PC-3 (cell line): ENCODE data around the gene SLC45A3. TPM values are rescaled to one million over a fixed set of nuclear protein-coding genes. Genes with fewer than 3 reads are reported as not detected.

ENCODE experiments used
- ATAC-seq: fragments of 200-7000 bp; cut with Tn5 transposase; 2 replicates; pipeline ENCODE4 v1.9.1; 2020; ENCODE audit warnings: mild to moderate bottlenecking, moderate library complexity
- BruUV-seq: library from RNA; stranded (reverse); fragments of 400-500 nt; replicated peaks from 2 replicates; lab custom pipeline; 2021; lab: Mats Ljungman, UMichigan
- CTCF ChIA-PET: fragments of 300-600 bp; sonication (Branson Sonifier 250); formaldehyde crosslinking; loops from one replicate; lab custom pipeline; 2022; ENCODE audit warnings: antibody characterized with exemption; lab: Charles Lee
- POLR2A ChIA-PET: fragments of 300-600 bp; sonication (Branson Sonifier 250); formaldehyde crosslinking; loops from one replicate; lab custom pipeline; 2022; ENCODE audit warnings: antibody characterized with exemption; ENCODE audit not compliant: unreplicated experiment; lab: Charles Lee
- DNase-seq: peaks from one replicate; pipeline ENCODE4 v3.0.0-alpha.2; 2015
- H2AFZ ChIP-seq: fragments of 300-600 bp; sonication (generic); 2 replicates; pipeline ENCODE4 v1.6.0; 2016; ENCODE audit warnings: antibody characterized with exemption, low read length
- H3F3A ChIP-seq: fragments of 300-600 bp; sonication (generic); one replicate; pipeline ENCODE4 v1.6.0; 2017; ENCODE audit warnings: antibody characterized with exemption, low read length, control low read depth, mild to moderate bottlenecking; ENCODE audit not compliant: unreplicated experiment
- H3K27ac ChIP-seq: fragments of 300-600 bp; sonication (generic); 2 replicates; pipeline ENCODE4 v1.5.1; 2016; ENCODE audit warnings: mild to moderate bottlenecking, low read length
- H3K27me3 ChIP-seq: fragments of 300-600 bp; sonication (generic); 2 replicates; pipeline ENCODE4 v1.6.1; 2016; ENCODE audit warnings: low read length, mixed read lengths
- H3K36me3 ChIP-seq: fragments of 300-600 bp; sonication (generic); 2 replicates; pipeline ENCODE4 v1.6.1; 2016; ENCODE audit warnings: low read depth, mixed run types, low read length, mixed read lengths
- H3K4me1 ChIP-seq: fragments of 300-600 bp; sonication (generic); 2 replicates; pipeline ENCODE4 v1.5.1; 2016; ENCODE audit warnings: low read length; ENCODE audit not compliant: insufficient read depth
- H3K4me2 ChIP-seq: fragments of 300-600 bp; sonication (generic); 2 replicates; pipeline ENCODE4 v1.6.0; 2016; ENCODE audit warnings: low read length
- H3K4me3 ChIP-seq: fragments of 300-600 bp; sonication (generic); 2 replicates; pipeline ENCODE4 v1.5.1; 2016; ENCODE audit warnings: mild to moderate bottlenecking, low read length, mixed read lengths
- H3K79me2 ChIP-seq: fragments of 300-600 bp; sonication (generic); 2 replicates; pipeline ENCODE4 v1.6.1; 2017; ENCODE audit warnings: low read length, mixed read lengths
- H3K9ac ChIP-seq: fragments of 300-600 bp; sonication (generic); 2 replicates; pipeline ENCODE4 v1.6.0; 2016; ENCODE audit warnings: mild to moderate bottlenecking, low read length
- H3K9me2 ChIP-seq: fragments of 300-600 bp; sonication (generic); replicated peaks from 2 replicates; pipeline ENCODE4 v1.6.1; 2016; ENCODE audit warnings: mixed run types, low read length, mixed read lengths
- H3K9me3 ChIP-seq: fragments of 300-600 bp; sonication (generic); 2 replicates; pipeline ENCODE4 v1.6.1; 2016; ENCODE audit warnings: low read length, mixed read lengths
- H4K20me1 ChIP-seq: fragments of 300-600 bp; sonication (generic); 2 replicates; pipeline ENCODE4 v1.6.1; 2016; ENCODE audit warnings: low read length, mixed read lengths
- EZH2 ChIP-seq: fragments of 300-600 bp; sonication (generic); IDR thresholded peaks from one replicate; pipeline ENCODE4 v1.6.1; 2017; ENCODE audit warnings: antibody characterized with exemption, mild to moderate bottlenecking, low read length; ENCODE audit not compliant: unreplicated experiment
- EZH2phosphoT487 ChIP-seq: fragments of 300-600 bp; sonication (generic); IDR thresholded peaks from 2 replicates; pipeline ENCODE4 v1.6.1; 2018; ENCODE audit warnings: mild to moderate bottlenecking, antibody characterized with exemption, low read length, borderline replicate concordance
- intact Hi-C: fragments of 100-400 bp; cut with micrococcal nuclease; formaldehyde crosslinking; loops from 2 replicates; pipeline ENCODE4 v1.9.0; 2023
- total RNA-seq: library from RNA; depleted of rRNA; stranded (reverse); fragments of >200 nt; gene quantifications from 2 replicates; pipeline ENCODE4 v1.2.3, GENCODE V29; 2014
- TF ChIP-seq, protein P1 (sequence below): fragments of 300-600 bp; sonication (generic); conservative IDR thresholded peaks from 2 replicates; pipeline ENCODE4 v1.5.1; 2017; ENCODE audit warnings: antibody characterized with exemption, low read depth, mild to moderate bottlenecking, low read length

The SLC45A3 gene
- total RNA-seq, 1 experiment from 2014 or later, result 33.2 TPM

DNA sequence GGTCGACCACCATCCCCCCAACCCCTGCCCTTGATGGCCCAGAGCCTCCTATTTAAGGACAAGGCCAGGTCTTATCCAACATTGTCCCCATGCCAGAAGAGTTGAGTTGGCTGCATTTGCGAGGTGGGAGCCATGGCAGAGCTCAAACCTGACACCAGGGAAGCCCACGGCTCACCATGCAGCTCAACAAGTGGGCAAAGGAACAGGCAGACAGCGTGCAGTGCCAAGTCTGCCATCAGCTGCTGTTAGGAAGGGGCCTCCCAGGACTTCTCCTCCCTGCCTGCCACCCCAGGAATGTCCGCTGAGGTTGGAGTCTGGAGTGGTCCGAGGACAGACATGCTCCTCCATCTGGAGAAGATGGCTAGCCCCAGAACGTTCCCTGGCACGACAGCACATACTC is 19.9 kb downstream of the SLC45A3 start:
- no peak overlapping the region for H3K4me3 ChIP-seq
- H4K20me1 ChIP-seq, result no peaks in the 10 kb centered on the region
- BruUV-seq, result no TSS peak
- H3K36me3 ChIP-seq, result peaks cover 8% of the 10 kb centered on the region; the same call in 1 of the 2 replicates
- ChIA-PET POLR2A (interaction anchor here (0.6 kb wide), 1 partner anchor 81 kb away, joined by 3 read pairs; no protein-coding TSS in a partner anchor), CTCF (interaction anchor here (1.1 to 3.1 kb wide), 5 partner anchors 12 to 317 kb away, joined by 3 to 70 read pairs (median 17); no protein-coding TSS in a partner anchor)
- H2AFZ ChIP-seq, result no peak overlapping the region
- no peaks in the 10 kb centered on the region for H3K27me3 ChIP-seq
- H3K79me2 ChIP-seq, result peaks cover 12% of the 10 kb centered on the region
- H3K9me3 ChIP-seq, result no peaks in the 10 kb centered on the region
- intact Hi-C loops, result no loop called here
- no peak overlapping the region for H3K27ac ChIP-seq
- no peaks in the 10 kb centered on the region for H3K9me2 ChIP-seq
- no peak overlapping the region for H3K9ac ChIP-seq
- TF ChIP-seq, protein P1, sequence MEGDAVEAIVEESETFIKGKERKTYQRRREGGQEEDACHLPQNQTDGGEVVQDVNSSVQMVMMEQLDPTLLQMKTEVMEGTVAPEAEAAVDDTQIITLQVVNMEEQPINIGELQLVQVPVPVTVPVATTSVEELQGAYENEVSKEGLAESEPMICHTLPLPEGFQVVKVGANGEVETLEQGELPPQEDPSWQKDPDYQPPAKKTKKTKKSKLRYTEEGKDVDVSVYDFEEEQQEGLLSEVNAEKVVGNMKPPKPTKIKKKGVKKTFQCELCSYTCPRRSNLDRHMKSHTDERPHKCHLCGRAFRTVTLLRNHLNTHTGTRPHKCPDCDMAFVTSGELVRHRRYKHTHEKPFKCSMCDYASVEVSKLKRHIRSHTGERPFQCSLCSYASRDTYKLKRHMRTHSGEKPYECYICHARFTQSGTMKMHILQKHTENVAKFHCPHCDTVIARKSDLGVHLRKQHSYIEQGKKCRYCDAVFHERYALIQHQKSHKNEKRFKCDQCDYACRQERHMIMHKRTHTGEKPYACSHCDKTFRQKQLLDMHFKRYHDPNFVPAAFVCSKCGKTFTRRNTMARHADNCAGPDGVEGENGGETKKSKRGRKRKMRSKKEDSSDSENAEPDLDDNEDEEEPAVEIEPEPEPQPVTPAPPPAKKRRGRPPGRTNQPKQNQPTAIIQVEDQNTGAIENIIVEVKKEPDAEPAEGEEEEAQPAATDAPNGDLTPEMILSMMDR, result no peak
- TF ChIP-seq EZH2 (no peak), EZH2phosphoT487 (no peak)
- DNase-seq (no peak), ATAC-seq (no peak)
- no peaks in the 10 kb centered on the region for H3F3A ChIP-seq
- H3K4me1 ChIP-seq, result peaks cover 21% of the 10 kb centered on the region
- no peak overlapping the region for H3K4me2 ChIP-seq

DNA sequence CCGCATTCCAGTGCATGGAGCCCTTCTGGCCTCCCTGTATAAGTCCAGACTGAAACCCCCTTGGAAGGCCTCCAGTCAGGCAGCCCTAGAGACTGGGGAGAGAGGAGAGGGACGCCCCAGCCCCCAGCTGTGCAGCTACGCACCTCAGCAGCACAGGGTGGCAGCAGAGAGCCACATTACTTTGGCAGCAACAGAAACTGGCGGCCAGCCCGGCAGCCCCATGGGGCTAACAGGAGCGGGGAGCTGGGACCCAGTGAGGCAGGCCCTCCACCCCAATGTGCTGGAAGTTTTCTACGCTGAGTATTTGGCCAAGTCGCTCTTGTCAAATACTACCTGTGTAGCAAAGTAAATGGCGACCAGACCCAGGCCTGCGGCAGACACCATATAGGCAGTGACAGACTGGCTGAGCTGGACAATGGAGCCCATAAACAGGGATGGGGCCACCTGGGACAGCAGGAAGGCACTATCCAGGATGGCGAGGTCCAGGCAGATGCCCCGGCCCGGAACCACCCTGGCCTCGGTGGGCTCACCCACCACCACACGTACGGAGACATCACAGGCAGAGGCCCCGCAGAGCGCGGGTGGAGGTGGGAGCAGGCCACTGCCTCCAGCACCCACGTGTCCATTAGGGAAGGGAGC is 21.2 kb downstream of the SLC45A3 start:
- H3K4me1 ChIP-seq, result peaks cover 8% of the 10 kb centered on the region
- CTCF ChIA-PET, result interaction anchor here (0.5 to 3.1 kb wide), 18 partner anchors 13 to 325 kb away, joined by 3 to 70 read pairs (median 4); partner anchors contain the start of gene SLC45A3
- intact Hi-C loops, result loop anchor here (1.0 kb wide), 1 partner anchor 52 kb away; no protein-coding TSS in a partner anchor
- no peaks in the 10 kb centered on the region for H4K20me1 ChIP-seq
- no TSS peak for BruUV-seq
- peaks cover 8% of the 10 kb centered on the region; the same call in 1 of the 2 replicates for H3K36me3 ChIP-seq
- H3K27ac ChIP-seq, result no peak overlapping the region
- H3K79me2 ChIP-seq, result peaks cover 10% of the 10 kb centered on the region
- H3K4me2 ChIP-seq, result no peak overlapping the region
- H3K9ac ChIP-seq, result no peak overlapping the region
- TF ChIP-seq EZH2, result no peak
- TF ChIP-seq, protein P1, result peak; percentile 97
- DNase-seq, result peak; percentile 85
- H3K9me3 ChIP-seq, result no peaks in the 10 kb centered on the region
- peak; percentile 75 for ATAC-seq
- H3K4me3 ChIP-seq, result no peak overlapping the region
- H3K9me2 ChIP-seq, result no peaks in the 10 kb centered on the region
- H2AFZ ChIP-seq, result no peak overlapping the region
- POLR2A ChIA-PET, result interaction anchor here (0.5 to 1.1 kb wide), 3 partner anchors 39 to 152 kb away, joined by 3 to 6 read pairs (median 4); no protein-coding TSS in a partner anchor
- no peaks in the 10 kb centered on the region for H3F3A ChIP-seq
- no peaks in the 10 kb centered on the region for H3K27me3 ChIP-seq

DNA sequence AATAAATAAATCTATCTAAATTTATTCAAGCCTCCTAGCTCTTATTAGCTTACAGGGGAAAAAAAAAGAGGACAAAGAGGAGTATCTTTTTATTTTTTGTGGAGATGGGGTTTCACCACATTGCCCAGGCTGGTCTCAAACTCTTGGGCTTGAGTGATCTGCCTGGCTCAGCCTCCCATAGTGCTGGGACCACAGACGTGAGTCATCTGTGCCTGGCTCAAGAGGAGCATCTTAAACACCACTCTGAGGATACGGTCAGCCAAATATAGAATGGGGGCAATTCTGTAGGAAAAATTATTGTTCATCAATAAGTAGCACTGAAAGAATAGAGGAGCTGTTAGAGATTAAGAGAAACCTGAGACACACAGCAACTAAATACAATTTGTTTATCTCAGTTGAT is 24.1 kb downstream of the SLC45A3 start:
- intact Hi-C loops, result no loop called here
- TF ChIP-seq EZH2phosphoT487 (no peak), EZH2 (no peak)
- TF ChIP-seq, protein P1, result no peak
- H3K36me3 ChIP-seq, result 0 out of 2 replicates have a peak, but pooled peaks cover 4% of the 10 kb centered on the region

More for the DNA sequence above, 24.1 kb downstream of the SLC45A3 start:
- H3K27ac ChIP-seq, result no peak overlapping the region
- 0 out of 2 replicates have a peak, but pooled peaks cover 3% of the 10 kb centered on the region for H3K4me1 ChIP-seq
- no peaks in the 10 kb centered on the region for H4K20me1 ChIP-seq
- H3K4me3 ChIP-seq, result no peak overlapping the region
- H2AFZ ChIP-seq, result no peak overlapping the region
- H3K9me3 ChIP-seq, result no peaks in the 10 kb centered on the region
- ChIA-PET POLR2A (interaction anchor here (0.6 kb wide), 1 partner anchor 24 kb away, joined by 3 read pairs; no protein-coding TSS in a partner anchor), CTCF (interaction anchor here (0.6 to 1.9 kb wide), 4 partner anchors 19 to 65 kb away, joined by 3 to 38 read pairs (median 4); no protein-coding TSS in a partner anchor)
- no peak for DNase-seq
- no peaks in the 10 kb centered on the region for H3K79me2 ChIP-seq
- no TSS peak for BruUV-seq
- H3K4me2 ChIP-seq, result no peak overlapping the region
- H3F3A ChIP-seq, result no peaks in the 10 kb centered on the region
- H3K9me2 ChIP-seq, result no peaks in the 10 kb centered on the region
- no peak overlapping the region for H3K9ac ChIP-seq
- no peak for ATAC-seq
- H3K27me3 ChIP-seq, result no peaks in the 10 kb centered on the region
